GM23338 (cell line): ENCODE measurements around the gene NSD1. TPM values are rescaled to one million over a fixed set of nuclear protein-coding genes. Genes with fewer than 3 reads are reported as not detected.

Experiments
- ATAC-seq: fragments of 200-7000 bp; cut with Tn5 transposase; 3 replicates; pipeline ENCODE4 v1.9.1; 2020
- DNase-seq: peaks from one replicate; pipeline ENCODE4 v3.0.0-alpha.2; 2015; ENCODE audit warnings: low spot score
- H2AFZ ChIP-seq: fragments of 200-600 bp; sonication (generic); 2 replicates; pipeline ENCODE4 v1.8.0; 2016; ENCODE audit warnings: antibody characterized with exemption, mild to moderate bottlenecking, moderate library complexity
- H3F3A ChIP-seq: fragments of 200-600 bp; sonication (generic); replicated peaks from 2 replicates; pipeline ENCODE4 v1.8.0; 2017; ENCODE audit warnings: antibody characterized with exemption, mixed run types, low read depth
- H3K27ac ChIP-seq: fragments of 200-600 bp; sonication (generic); 2 replicates; pipeline ENCODE4 v1.6.1; 2016; ENCODE audit warnings: low read depth
- H3K27me3 ChIP-seq: fragments of 200-600 bp; sonication (generic); 2 replicates; pipeline ENCODE4 v1.8.0; 2016; ENCODE audit warnings: mild to moderate bottlenecking, mixed run types, moderate library complexity; ENCODE audit not compliant: insufficient read depth
- H3K36me3 ChIP-seq: fragments of 200-600 bp; sonication (generic); 2 replicates; pipeline ENCODE4 v1.8.0; 2016; ENCODE audit warnings: mild to moderate bottlenecking; ENCODE audit not compliant: insufficient read depth
- H3K4me1 ChIP-seq: fragments of 200-600 bp; sonication (generic); 2 replicates; pipeline ENCODE4 v1.8.0; 2016; ENCODE audit warnings: mild to moderate bottlenecking, moderate library complexity; ENCODE audit not compliant: insufficient read depth
- H3K4me2 ChIP-seq: fragments of 200-600 bp; sonication (generic); 2 replicates; pipeline ENCODE4 v1.7.1; 2017; ENCODE audit warnings: mixed run types
- H3K4me3 ChIP-seq: fragments of 200-600 bp; sonication (generic); 2 replicates; pipeline ENCODE4 v1.6.1; 2016; ENCODE audit warnings: mixed run types
- H3K79me2 ChIP-seq: fragments of 200-600 bp; sonication (generic); replicated peaks from 2 replicates; pipeline ENCODE4 v1.8.0; 2017; ENCODE audit warnings: mild to moderate bottlenecking; ENCODE audit not compliant: insufficient read depth
- H3K9me2 ChIP-seq: fragments of 200-600 bp; sonication (generic); 2 replicates; pipeline ENCODE4 v1.8.0; 2017; ENCODE audit not compliant: insufficient read depth
- H4K20me1 ChIP-seq: fragments of 200-600 bp; sonication (generic); replicated peaks from 2 replicates; pipeline ENCODE4 v1.8.0; 2017; ENCODE audit warnings: mild to moderate bottlenecking; ENCODE audit not compliant: insufficient read depth
- H3K27ac Mint-ChIP-seq: 2 replicates; pipeline ENCODE4 v1.8.0; 2020; ENCODE audit warnings: inconsistent platforms, mild to moderate bottlenecking, moderate library complexity, mixed read lengths
- H3K27me3 Mint-ChIP-seq: 3 replicates; pipeline ENCODE4 v1.8.0; 2022; ENCODE audit warnings: low read depth, mild to moderate bottlenecking, moderate library complexity, mixed read lengths, inconsistent platforms; ENCODE audit not compliant: insufficient read depth, poor library complexity
- H3K36me3 Mint-ChIP-seq: 3 replicates; pipeline ENCODE4 v1.8.0; 2021; ENCODE audit warnings: low read depth, mild to moderate bottlenecking, inconsistent platforms, moderate library complexity, mixed read lengths
- H3K4me1 Mint-ChIP-seq: 3 replicates; pipeline ENCODE4 v1.8.0; 2020; ENCODE audit warnings: mild to moderate bottlenecking, inconsistent platforms, mixed read lengths
- H3K4me3 Mint-ChIP-seq: 3 replicates; pipeline ENCODE4 v1.8.0; 2021; ENCODE audit warnings: moderate library complexity, mild to moderate bottlenecking, inconsistent platforms, mixed read lengths
- H3K9me3 Mint-ChIP-seq: 3 replicates; pipeline ENCODE4 v1.8.0; 2020; ENCODE audit warnings: moderate library complexity, mild to moderate bottlenecking, inconsistent platforms, mixed read lengths
- CREB1 ChIP-seq: fragments of 250-450 bp; sonication (Bioruptor Pico); IDR thresholded peaks from 2 replicates; pipeline ENCODE4 v1.5.0; 2020; ENCODE audit warnings: low read depth, mild to moderate bottlenecking, moderate library complexity
- CTCF ChIP-seq, 2 experiments: fragments of 200-600 bp in 1 of 2; sonication (generic) in 1 of 2; conservative IDR thresholded peaks; 2 replicates each; pipeline versions ENCODE4 v1.5.1 to v1.6.1; 2016 to 2017; ENCODE audit warnings: antibody characterized with exemption in 2 of 2, low read depth in 2 of 2, mild to moderate bottlenecking in 2 of 2, moderate library complexity in 1 of 2
- EZH2 ChIP-seq: fragments of 200-600 bp; sonication (generic); IDR thresholded peaks from one replicate; pipeline ENCODE4 v1.8.0; 2017; ENCODE audit warnings: antibody characterized with exemption, mild to moderate bottlenecking, low read depth; ENCODE audit not compliant: unreplicated experiment
- EZH2phosphoT487 ChIP-seq: fragments of 200-600 bp; sonication (generic); IDR thresholded peaks from one replicate; pipeline ENCODE4 v1.8.1; 2018; ENCODE audit warnings: antibody characterized with exemption; ENCODE audit not compliant: unreplicated experiment
- JUNB ChIP-seq: IDR thresholded peaks from one replicate; pipeline ENCODE4 v1.6.1; 2016; ENCODE audit warnings: antibody characterized with exemption; ENCODE audit not compliant: unreplicated experiment
- NANOG ChIP-seq: IDR thresholded peaks from 2 replicates; pipeline ENCODE4 v1.6.1; 2016; ENCODE audit warnings: antibody characterized with exemption, borderline replicate concordance
- STAT1 ChIP-seq: IDR thresholded peaks from one replicate; pipeline ENCODE4 v1.6.1; 2016; ENCODE audit warnings: antibody characterized with exemption; ENCODE audit not compliant: unreplicated experiment
- ZNF114 ChIP-seq: fragments of 250-450 bp; sonication (Bioruptor Pico); IDR thresholded peaks from 2 replicates; pipeline ENCODE4 v1.5.0; 2020; ENCODE audit warnings: mild to moderate bottlenecking, moderate library complexity
- ZNF331 ChIP-seq: fragments of 250-450 bp; sonication (Bioruptor Pico); IDR thresholded peaks from 2 replicates; pipeline ENCODE4 v1.5.0; 2020; ENCODE audit warnings: low read depth, mild to moderate bottlenecking, moderate library complexity
- polyA plus RNA-seq: library from polyadenylated mRNA; unstranded; fragments of >200 nt; fragmentation: Nextera tagmentation; extraction: Ambion mirVana; gene quantifications from 2 replicates; pipeline ENCODE4 v1.2.1, GENCODE V29; 2016
- total RNA-seq: library from RNA; depleted of rRNA; stranded (reverse); fragments of >200 nt; shearing (Covaris generic); gene quantifications from 2 replicates; pipeline ENCODE4 v1.2.3, GENCODE V29; 2014
- TF ChIP-seq, protein P1 (sequence below): IDR thresholded peaks from one replicate; pipeline ENCODE4 v1.6.1; 2018; ENCODE audit warnings: antibody characterized with exemption; ENCODE audit not compliant: unreplicated experiment

The NSD1 gene
- total and polyA plus RNA-seq, 2 experiments from 2014 or later, result 96.4 to 106 TPM

DNA sequence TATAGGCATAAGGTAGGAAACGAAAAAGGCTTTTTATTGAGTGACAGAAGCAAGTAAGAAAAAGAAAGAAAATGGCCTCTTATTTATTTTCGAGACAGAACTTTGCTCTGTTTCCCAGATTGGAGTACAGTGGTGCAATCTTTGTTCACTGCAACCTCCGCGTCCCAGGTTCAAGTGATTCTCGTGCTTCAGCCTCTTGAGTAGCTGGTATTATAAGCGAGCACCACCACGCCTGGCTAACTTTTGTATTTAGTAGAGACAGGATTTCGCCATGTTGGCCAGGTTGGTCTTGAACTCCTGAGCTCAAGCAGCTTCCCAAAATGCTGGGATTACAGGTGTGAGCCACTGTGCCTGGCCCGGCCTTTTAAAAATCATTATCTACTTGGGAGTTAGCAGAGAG lies 70.7 kb downstream of the NSD1 start:
- Histone ChIP-seq H3K9me2 (no peaks in the 10 kb centered on the region), H3K27me3 (no peaks in the 10 kb centered on the region), H3K4me2 (no peak overlapping the region), H4K20me1 (peaks cover 11% of the 10 kb centered on the region), H3K4me3 (no peak overlapping the region), H3K36me3 (peaks cover 56% of the 10 kb centered on the region), H3F3A (0 out of 2 replicates have a peak, but pooled peaks cover 3% of the 10 kb centered on the region), H3K4me1 (no peaks in the 10 kb centered on the region), H3K79me2 (peaks cover 85% of the 10 kb centered on the region), H3K27ac (0 out of 2 replicates have a peak overlapping the region, but pooled peaks have one; percentile 7), H2AFZ (no peak overlapping the region)
- peaks cover 75% of the 10 kb centered on the region for H3K36me3 Mint-ChIP-seq
- no peaks in the 10 kb centered on the region for H3K9me3 Mint-ChIP-seq
- no peak overlapping the region; the same call in 1 of the 2 replicates for H3K27ac Mint-ChIP-seq
- peaks cover 7% of the 10 kb centered on the region for H3K27me3 Mint-ChIP-seq
- H3K4me3 Mint-ChIP-seq, result no peak overlapping the region
- H3K4me1 Mint-ChIP-seq, result no peaks in the 10 kb centered on the region
- TF ChIP-seq JUNB (no peak), EZH2 (no peak), ZNF331 (CRISPR knock-in tag) (no peak), ZNF114 (CRISPR knock-in tag) (no peak), STAT1 (no peak)
- DNase-seq (no peak), ATAC-seq (no peak)

DNA sequence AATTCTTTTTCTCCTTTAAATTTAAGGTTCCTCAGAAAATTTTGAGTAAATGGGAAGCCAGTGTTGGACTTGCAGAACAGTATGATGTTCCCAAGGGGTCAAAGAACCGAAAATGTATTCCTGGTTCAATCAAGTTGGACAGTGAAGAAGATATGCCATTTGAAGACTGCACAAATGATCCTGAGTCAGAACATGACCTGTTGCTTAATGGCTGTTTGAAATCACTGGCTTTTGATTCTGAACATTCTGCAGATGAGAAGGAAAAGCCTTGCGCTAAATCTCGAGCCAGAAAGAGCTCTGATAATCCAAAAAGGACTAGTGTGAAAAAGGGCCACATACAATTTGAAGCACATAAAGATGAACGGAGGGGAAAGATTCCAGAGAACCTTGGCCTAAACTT lies 76.0 kb downstream of the NSD1 start:
- Histone ChIP-seq H4K20me1 (peaks cover 29% of the 10 kb centered on the region), H3K27ac (no peak overlapping the region), H3K4me1 (no peaks in the 10 kb centered on the region), H3K79me2 (peaks cover 90% of the 10 kb centered on the region), H3K4me3 (no peak overlapping the region), H3K4me2 (no peak overlapping the region), H3K36me3 (peaks cover 74% of the 10 kb centered on the region), H3K27me3 (no peaks in the 10 kb centered on the region), H3F3A (peaks cover 5% of the 10 kb centered on the region), H2AFZ (no peak overlapping the region), H3K9me2 (no peaks in the 10 kb centered on the region)
- Mint-ChIP-seq H3K4me1 (no peaks in the 10 kb centered on the region), H3K36me3 (peaks cover 84% of the 10 kb centered on the region), H3K4me3 (no peak overlapping the region), H3K9me3 (no peaks in the 10 kb centered on the region), H3K27me3 (no peaks in the 10 kb centered on the region), H3K27ac (no peak overlapping the region)
- no peak for ATAC-seq
- TF ChIP-seq, protein P1, sequence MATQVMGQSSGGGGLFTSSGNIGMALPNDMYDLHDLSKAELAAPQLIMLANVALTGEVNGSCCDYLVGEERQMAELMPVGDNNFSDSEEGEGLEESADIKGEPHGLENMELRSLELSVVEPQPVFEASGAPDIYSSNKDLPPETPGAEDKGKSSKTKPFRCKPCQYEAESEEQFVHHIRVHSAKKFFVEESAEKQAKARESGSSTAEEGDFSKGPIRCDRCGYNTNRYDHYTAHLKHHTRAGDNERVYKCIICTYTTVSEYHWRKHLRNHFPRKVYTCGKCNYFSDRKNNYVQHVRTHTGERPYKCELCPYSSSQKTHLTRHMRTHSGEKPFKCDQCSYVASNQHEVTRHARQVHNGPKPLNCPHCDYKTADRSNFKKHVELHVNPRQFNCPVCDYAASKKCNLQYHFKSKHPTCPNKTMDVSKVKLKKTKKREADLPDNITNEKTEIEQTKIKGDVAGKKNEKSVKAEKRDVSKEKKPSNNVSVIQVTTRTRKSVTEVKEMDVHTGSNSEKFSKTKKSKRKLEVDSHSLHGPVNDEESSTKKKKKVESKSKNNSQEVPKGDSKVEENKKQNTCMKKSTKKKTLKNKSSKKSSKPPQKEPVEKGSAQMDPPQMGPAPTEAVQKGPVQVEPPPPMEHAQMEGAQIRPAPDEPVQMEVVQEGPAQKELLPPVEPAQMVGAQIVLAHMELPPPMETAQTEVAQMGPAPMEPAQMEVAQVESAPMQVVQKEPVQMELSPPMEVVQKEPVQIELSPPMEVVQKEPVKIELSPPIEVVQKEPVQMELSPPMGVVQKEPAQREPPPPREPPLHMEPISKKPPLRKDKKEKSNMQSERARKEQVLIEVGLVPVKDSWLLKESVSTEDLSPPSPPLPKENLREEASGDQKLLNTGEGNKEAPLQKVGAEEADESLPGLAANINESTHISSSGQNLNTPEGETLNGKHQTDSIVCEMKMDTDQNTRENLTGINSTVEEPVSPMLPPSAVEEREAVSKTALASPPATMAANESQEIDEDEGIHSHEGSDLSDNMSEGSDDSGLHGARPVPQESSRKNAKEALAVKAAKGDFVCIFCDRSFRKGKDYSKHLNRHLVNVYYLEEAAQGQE, result no peak
- TF ChIP-seq NANOG, result no peak
- no peak for TF ChIP-seq CTCF (conservative IDR thresholded peaks at IDR 0.05; ENCODE audit: low read depth in 2 of 2)
- no peak for TF ChIP-seq CREB1 (CRISPR knock-in tag)
- no peak for TF ChIP-seq ZNF114 (CRISPR knock-in tag)
- no peak for TF ChIP-seq EZH2phosphoT487
- DNase-seq, result no peak
